Measurements from ENCODE around the gene KRT24.

Gene KRT24

DNA sequence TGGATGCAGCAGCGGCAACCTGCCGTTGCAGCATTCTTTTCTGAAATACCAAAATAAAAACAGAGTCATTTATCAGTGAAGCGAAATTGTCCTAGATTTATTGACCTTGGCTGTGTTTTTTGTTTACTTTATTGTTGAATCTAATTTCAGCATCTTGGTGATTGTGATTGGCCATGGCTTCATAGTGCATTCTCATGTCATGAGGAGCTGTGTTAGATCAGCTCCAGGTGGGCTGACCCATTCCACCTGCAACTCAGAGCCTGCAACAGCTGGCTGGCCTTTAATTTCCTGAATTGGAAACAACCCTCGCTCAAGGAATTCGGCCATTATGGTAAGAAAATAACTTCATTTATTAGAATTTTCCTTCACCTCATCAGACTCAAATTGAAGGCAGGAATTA is 16.4 kb downstream of the KRT24 start:
- DNase-seq: no peak

DNA sequence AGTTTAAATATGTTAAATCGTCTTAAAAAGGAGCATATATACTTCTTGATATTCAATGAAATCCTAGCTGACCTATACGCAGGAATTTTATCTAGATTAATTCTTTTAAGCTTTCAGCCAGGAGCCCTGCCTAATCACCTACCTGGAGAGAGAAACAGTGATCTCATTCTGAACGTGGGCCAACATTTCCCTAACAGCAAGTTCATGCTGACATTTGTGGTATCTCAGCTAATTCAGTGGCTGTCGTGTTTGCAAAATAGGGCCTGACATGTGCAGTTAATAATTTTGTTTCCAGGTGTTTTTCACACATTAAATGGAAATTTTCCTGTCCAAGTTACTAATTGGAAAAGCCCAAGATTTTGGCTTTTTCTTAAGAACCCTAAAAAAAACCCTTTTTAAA is 17.4 kb downstream of the KRT24 start:
- DNase-seq: no peak

DNA sequence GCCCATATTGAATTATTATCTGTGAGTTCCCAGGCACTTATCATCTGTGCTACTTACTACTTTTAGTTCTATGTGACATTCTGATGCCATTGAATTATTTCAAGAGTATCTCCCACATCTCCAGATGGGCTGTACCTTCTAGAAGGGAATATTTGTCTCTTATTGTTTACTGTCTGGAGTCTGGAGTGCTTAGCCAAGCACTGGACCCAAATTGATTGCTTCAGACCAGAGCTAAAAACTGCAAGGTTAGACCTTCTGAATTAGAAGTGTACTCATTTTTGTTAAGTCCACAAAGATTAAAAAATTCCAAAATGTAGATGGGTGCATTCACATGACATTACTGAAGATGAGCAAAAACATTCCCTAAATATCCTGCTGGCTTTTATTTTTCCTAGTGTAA is 22.6 kb downstream of the KRT24 start:
- DNase-seq: no peak

DNA sequence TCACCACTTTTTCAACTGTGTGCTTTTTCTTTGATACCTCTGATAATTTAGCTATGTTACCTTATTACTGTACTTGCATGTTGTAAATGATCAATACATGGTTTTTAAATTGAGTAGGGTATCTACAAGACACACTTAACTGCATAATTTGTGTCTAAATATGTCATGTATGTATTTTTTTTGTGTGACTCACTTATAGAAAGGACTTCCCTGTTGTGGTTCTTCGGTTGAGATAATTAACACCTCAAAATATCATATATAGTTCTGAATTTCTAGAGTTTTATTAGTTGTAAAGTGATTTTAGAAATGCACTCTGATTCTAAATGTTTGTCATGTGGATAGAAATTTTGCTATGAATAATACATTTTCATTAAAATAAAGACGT is 24.0 kb downstream of the KRT24 start:
- DNase-seq: no peak

DNA sequence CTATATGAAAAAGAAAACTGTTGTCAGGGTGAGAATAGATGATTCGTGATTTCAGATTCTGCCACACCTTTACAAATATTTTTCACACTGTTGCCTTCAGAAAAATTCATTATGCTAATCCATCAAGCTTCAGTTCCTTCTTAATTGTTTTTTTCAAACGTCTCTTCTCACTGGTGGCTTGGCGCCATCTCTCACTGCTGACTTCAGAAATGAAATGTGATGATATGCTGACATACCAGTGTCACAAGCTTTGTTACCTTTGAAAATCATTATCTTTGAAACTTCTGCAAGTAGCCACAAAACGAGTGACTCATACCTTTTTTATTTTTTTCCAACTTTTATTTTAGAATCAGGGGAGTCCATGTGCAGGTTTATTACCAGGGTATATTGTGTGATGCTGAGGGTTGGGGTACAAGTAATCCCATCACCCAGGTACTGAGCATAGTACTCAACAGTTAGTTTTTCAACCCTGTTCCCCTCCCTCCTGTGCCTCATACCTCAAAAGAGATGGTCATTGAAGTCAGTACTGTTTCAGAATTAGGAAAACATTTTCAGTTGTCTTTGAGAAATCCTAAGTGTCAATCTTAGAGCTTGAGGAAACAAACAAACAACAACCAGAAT is 24.5 kb downstream of the KRT24 start:
- no peak for DNase-seq

DNA sequence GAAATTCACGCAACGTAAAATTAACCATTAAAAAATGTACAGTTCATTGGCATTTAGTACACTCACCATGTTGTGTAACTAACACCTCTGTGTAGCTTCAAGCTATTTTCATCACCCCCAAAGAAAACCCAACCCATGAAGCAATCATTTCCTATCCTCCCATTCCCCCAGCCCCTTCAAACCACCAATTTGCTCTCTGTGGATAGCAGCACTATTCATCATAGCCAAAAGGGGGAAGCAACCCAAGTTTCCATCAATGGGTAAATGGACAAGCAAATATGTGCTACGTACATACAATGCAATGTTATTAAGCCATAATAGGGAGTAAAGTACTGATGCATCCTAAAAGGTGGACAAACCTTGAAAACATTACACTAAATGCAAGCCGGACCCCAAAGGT is 27.6 kb downstream of the KRT24 start:
- no peak for DNase-seq

DNA sequence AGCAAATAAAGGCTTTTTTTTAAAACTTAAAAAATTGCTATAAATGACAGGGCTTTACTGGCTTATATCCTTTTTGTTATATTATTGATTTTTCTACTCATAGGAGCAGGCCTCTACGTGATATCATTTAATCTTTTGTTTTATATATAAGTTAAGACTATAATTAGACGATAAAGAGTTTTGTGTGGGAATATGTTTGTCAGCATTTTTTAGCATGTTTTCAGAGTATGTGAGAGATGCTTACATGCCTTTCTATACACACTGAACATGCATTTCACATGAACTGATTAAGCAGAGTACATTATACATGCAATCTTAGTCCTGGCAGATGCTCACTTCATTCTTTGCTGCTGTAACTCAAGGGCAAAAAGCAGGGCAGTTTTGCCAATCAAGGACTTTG is 30.9 kb downstream of the KRT24 start:
- DNase-seq: no peak

DNA sequence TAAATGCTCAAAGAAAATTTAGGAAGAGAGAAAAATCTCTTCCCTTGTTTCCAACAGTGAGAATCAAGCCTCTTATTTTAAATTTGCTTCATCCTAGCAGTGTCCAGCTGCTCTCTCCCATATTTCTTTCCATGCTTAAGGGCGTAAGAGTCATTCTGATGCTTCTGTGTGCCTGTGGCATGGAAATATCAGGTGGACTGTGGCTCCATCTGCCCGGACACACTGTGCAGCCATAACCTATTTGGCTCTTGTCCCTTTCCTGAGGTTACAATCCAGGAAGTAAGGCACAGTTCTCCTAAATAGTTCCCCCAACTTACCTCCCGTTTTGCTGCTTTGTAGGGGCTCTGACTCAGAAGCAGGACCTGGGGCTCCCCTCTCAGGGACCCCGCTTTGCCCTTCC is 32.3 kb downstream of the KRT24 start:
- DNase-seq: no peak

DNA sequence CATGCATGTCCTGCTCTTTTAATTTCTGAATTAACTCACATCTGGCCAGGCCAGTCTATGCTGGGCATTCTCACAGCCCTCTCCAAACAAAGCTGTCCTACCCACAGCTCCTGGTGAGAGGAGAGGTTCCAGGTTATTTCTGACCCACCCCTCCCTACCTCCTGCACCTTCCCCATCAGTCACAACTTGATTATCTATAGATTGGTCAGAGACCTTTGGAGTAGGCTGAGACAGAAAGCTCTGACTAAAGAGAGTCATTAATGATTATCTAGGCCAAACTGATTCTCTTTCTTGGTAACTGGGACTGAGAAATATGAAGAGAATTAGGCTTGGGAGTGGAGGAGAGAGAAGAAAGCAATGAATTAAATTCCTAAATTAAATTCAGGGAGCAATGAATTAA is 37.2 kb downstream of the KRT24 start:
- no peak for DNase-seq

DNA sequence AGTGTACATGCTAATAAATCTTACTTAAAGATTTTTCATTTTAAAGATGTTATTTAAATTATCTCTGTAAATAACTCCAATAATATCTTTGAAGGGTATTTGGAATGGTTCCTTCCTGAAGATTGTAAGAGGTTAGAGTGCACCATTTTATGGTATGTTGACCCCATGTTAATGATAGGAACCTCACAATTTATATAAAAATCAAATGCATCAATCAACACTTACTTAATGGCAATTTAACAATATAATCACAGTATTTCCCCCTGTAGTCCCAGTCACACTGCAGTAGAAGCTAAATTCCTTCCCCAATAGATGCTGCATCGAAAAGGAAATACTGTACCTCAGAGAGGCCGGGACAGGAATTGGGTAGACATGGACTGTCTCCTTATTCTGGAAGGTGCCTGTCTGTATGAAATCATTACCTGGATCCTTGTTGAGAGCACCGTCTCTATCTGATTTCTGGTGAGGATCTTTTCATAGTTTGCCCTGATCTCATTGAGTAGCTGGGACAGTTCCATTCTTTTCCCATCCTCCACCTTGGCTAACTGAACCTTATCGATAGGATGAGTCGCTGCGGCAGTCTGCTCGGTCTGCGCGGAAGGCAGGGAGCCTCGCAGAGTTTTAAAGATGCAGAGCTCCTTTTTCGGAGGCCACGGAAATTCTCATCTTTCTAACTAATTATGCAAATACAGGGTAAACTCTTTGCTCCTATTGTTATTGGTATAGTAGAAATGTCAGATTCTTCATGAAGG is 38.8 kb downstream of the KRT24 start, which contains the start of gene KRT222:
Gene KRT222, minus strand, starts transcription at position 596 of the 752 bp plus-strand sequence. Its CDS starts 78 bp downstream, at position 518.
- DNase-seq: no peak

DNA sequence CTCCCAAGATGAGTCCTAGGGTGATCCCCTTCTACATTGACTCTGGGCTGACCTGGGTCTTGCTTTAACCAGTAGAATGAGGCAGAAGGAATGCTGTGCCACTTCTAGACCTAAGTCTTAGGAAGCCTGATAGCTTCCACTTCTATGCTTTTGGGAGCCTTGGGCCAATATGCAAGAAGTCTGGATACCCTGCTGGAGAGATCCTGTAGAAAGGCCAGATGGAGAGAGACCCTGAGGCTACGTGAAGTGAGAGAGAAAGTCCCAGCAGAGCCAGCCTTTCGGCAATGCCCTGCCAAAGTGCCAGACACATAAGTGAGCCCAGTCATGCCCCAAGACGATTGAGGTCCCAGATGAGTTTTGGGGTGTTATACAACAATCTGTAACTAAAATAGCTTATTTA is 40.3 kb downstream of the KRT24 start:
- no peak for DNase-seq

DNA sequence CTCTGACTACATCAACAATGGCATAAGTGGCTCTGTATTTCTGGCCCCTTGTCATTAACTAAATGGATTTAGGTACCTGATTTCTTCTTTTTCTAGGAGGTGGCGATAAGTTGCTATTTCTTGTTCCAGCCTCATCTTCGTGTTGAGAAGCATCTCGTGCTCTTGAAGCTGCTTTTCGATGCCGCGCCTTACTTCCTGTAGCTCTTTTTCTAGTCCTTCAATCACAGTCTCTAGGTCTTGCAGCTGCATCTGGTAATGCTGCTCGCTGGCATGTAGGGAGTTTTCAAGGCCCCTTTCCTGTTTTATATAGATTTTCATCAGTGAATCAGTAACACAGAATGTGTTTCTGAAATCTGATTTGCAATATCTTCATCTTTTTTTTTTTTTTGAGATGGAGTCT is 43.6 kb downstream of the KRT24 start:
- DNase-seq: no peak

DNA sequence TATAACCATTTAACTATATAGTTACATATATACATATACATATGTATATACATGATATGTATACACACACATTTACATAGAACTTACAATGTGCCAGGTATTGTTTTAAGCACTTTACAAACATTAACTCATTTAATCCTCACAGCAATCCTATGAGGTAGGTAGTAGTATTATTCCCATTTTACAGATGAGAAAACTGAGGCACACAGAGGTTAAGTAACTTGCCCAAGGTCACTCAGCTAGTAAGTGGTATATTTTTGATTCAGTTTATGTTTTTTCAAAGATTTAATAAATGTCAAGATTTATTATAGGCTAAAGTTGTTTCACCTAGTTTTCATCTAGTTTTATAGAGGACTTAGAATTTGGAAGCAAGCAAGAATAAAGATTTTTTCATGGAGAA is 45.2 kb downstream of the KRT24 start:
- DNase-seq: no peak

DNA sequence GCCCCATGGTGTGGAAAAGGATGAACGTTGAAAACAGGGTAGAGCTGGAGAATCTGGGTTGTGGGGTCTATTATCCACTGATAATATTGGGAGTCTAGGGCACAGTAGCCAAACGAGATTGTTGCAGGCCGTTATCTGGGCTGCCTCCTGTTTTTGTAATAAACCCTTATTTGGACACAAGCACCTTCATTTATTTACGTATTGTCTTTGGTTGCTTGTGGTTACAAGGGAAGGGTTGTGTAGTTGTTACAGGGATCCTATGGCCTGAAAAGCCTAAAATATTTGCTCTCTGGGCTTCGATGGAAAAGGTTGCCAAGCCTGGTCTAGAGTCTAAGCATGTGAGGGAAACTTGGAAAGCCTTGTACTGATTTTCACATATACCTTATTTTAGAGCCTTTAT is 51.6 kb downstream of the KRT24 start:
- DNase-seq: no peak

DNA sequence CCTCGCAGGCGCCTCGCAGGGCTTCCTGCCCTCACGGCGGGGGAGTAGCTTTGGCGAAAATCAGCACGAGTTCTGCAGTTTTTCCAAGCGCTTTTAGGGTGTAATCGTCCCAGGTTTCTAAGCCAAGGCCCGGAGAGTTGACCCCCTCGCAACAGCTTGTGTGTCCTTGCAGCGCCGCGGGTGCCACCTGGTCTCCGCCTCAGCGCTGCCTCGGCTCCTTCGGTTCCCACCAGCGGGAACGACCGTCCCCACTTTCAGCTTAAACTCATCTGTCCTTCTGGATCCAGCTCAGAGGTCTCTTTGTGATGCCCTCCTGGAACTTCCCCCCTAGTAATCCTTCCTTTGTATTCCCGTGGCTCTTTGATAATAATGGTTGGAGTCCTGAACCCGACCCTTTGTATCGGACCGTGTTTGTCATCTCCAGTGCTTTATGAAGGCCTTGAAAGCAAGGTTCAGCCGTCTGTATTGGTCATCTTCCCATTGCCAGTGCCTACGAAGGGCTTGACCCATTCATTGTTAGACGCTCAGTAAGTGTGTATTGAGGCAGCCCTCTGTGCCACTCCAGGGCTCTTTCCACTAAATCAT is 55.1 kb downstream of the KRT24 start:
- no peak for DNase-seq
